H1 (cell line): ENCODE data around the gene COL4A1. TPM values are rescaled to one million over a fixed set of nuclear protein-coding genes. Genes with fewer than 3 reads are reported as not detected.

Experiments used
- CREB1 ChIP-seq: IDR thresholded peaks from 2 replicates; pipeline ENCODE4 v1.6.1; 2012; ENCODE audit warnings: inconsistent platforms
- EGR1 ChIP-seq: IDR thresholded peaks from 2 replicates; pipeline ENCODE4 v1.6.1; 2011; ENCODE audit warnings: low read depth, low read length, borderline replicate concordance
- KDM4A ChIP-seq: IDR thresholded peaks from one replicate; pipeline ENCODE4 v1.7.1; 2012; ENCODE audit warnings: low read depth, mild to moderate bottlenecking, moderate library complexity, low read length, inconsistent platforms; ENCODE audit not compliant: severe bottlenecking
- NANOG ChIP-seq: IDR thresholded peaks from 2 replicates; pipeline ENCODE4 v1.6.1; 2011; ENCODE audit warnings: low read length, low read depth, mild to moderate bottlenecking, inconsistent platforms; ENCODE audit not compliant: insufficient read depth, poor library complexity, severe bottlenecking
- SIN3A ChIP-seq, 2 experiments: IDR thresholded peaks in 1 of 2; conservative IDR thresholded peaks in 1 of 2; 2 replicates each; pipeline ENCODE4 v1.6.1; 2011 to 2012; ENCODE audit warnings: low read length in 2 of 2, improper control_type of control experiment in 1 of 2, low read depth in 1 of 2, mild to moderate bottlenecking in 1 of 2
- USF2 ChIP-seq: IDR thresholded peaks from 2 replicates; pipeline ENCODE4 v1.6.1; 2011; ENCODE audit warnings: low read length, improper control_type of control experiment
- polyA plus RNA-seq, 7 experiments: library from polyadenylated mRNA; depleted of rRNA in 3 of 7; stranded (reverse) in 5 of 7; unstranded in 2 of 7; fragments of >200 nt in 5 of 7; fragments of 200-250 nt in 2 of 7; gene quantifications; 1 replicate in 5 of 7; 2 replicates in 1 of 7; 4 replicates in 1 of 7; pipeline versions ENCODE4 v1.2.1 to v1.2.3, GENCODE V29; 2011 to 2013; ENCODE audit warnings: missing spikeins in 2 of 7, mixed read lengths in 2 of 7
- total RNA-seq: library from RNA; stranded (reverse); fragmentation: NEBNext Ultra II Directional; extraction: Animal tissue kit (Norgen Biotek cat#: 25700); gene quantifications from 2 replicates; pipeline ENCODE4 v1.2.1, GENCODE V29; 2021

The COL4A1 gene
- total and polyA plus RNA-seq, 2 of the 8 experiments (the other 6 are each of a cell fraction or from before 2014, with no cell fraction given), result 30.7 to 82.0 TPM

- TF ChIP-seq SIN3A (conservative IDR thresholded peaks at IDR 0.05 in 1 of 2, IDR thresholded peaks at IDR 0.05 in 1 of 2; ENCODE audit: low read depth in 1 of 2, low read length in 2 of 2) (no peak), CREB1 (no peak), USF2 (no peak), NANOG (no peak), KDM4A (no peak), EGR1 (no peak)
These were observed 19.4 kb upstream of the COL4A1 start (continued) for GRCh38 chr13:110326263-110326904.
